A549 (cell line): ENCODE measurements around the gene JMJD8.

Source experiments
- CHD4 ChIP-seq: fragments of 200-600 bp; sonication (generic); IDR thresholded peaks from 2 replicates; pipeline ENCODE4 v1.6.1; 2016; ENCODE audit warnings: antibody characterized with exemption, mild to moderate bottlenecking, borderline replicate concordance
- CTCF ChIP-seq: fragments of >200 bp; sonication (Bioruptor Twin); formaldehyde crosslinking; IDR thresholded peaks from 3 replicates; pipeline ENCODE4 v1.5.1; 2016
- POLR2A ChIP-seq: IDR thresholded peaks from 2 replicates; pipeline ENCODE4 v1.6.1; 2012; ENCODE audit warnings: mild to moderate bottlenecking, low read length
- RNF2 ChIP-seq: fragments of 200-600 bp; sonication (generic); IDR thresholded peaks from 2 replicates; pipeline ENCODE4 v1.6.1; 2016; ENCODE audit warnings: low read depth, mild to moderate bottlenecking, antibody characterized with exemption, moderate library complexity, borderline replicate concordance

- TF ChIP-seq CTCF (no peak), POLR2A (no peak), CHD4 (no peak), RNF2 (no peak)
Observed at GRCh38 chr16:634996-635395, 49.1 kb downstream of the JMJD8 start.
